ENCODE data around the gene PRTG.
A peak's percentile ranks its signal among the peaks of the same experiment; 100 is the strongest.
"Not testable (repeated sequence)": the region's sequence is repeated elsewhere in the genome, so short reads cannot be mapped to it uniquely, and the experiment has no call there.

The PRTG gene, protein sequence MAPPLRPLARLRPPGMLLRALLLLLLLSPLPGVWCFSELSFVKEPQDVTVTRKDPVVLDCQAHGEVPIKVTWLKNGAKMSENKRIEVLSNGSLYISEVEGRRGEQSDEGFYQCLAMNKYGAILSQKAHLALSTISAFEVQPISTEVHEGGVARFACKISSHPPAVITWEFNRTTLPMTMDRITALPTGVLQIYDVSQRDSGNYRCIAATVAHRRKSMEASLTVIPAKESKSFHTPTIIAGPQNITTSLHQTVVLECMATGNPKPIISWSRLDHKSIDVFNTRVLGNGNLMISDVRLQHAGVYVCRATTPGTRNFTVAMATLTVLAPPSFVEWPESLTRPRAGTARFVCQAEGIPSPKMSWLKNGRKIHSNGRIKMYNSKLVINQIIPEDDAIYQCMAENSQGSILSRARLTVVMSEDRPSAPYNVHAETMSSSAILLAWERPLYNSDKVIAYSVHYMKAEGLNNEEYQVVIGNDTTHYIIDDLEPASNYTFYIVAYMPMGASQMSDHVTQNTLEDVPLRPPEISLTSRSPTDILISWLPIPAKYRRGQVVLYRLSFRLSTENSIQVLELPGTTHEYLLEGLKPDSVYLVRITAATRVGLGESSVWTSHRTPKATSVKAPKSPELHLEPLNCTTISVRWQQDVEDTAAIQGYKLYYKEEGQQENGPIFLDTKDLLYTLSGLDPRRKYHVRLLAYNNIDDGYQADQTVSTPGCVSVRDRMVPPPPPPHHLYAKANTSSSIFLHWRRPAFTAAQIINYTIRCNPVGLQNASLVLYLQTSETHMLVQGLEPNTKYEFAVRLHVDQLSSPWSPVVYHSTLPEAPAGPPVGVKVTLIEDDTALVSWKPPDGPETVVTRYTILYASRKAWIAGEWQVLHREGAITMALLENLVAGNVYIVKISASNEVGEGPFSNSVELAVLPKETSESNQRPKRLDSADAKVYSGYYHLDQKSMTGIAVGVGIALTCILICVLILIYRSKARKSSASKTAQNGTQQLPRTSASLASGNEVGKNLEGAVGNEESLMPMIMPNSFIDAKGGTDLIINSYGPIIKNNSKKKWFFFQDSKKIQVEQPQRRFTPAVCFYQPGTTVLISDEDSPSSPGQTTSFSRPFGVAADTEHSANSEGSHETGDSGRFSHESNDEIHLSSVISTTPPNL

DNA sequence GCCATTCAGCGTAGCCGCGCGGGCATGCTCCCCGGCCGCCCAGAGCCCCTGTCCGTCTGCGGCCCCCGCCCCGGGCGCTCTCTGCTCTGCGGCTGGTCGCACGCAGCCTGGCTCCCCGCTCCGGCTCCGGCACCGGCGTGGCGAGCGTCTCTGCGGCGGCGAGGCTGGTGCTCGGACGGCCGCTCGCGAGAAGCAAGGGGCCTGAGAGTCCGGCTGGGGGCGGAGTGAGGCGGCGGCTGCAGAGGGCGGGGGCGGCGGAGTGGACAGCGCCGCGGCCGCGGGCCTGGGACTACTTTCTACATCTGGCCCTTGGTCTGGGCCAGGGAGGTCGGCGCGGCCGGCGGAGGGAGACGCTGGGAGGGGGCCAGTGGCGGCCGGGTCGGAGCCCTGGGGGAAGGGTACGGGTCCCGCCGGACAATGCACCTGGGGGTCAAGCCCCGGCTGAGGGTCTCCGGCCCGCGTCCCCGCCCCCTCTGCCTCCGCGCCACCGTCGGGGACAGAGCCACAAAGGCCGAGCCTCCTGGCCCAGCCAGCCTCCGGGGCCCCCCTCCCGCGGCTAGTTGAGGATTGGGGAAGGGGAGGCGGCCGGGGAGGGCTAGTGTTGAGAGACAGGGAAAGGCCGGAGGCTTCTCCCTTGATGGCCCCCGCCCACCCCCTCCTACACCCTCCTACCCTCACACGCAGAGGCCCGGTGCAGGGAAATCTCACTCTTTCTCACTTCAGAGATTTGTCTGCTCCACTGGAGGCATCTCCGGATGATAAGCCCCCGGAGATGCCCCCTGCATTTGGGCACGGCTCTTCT is at the start of gene PRTG:
Gene PRTG (minus strand): TSS at position 226 of the 802 bp plus-strand sequence. CDS start 221 bp downstream, at position 5.
- H3K27ac ChIP-seq, result peak within 1 kb of the TSS; percentile 41; the same call in 1 of the 2 replicates

DNA sequence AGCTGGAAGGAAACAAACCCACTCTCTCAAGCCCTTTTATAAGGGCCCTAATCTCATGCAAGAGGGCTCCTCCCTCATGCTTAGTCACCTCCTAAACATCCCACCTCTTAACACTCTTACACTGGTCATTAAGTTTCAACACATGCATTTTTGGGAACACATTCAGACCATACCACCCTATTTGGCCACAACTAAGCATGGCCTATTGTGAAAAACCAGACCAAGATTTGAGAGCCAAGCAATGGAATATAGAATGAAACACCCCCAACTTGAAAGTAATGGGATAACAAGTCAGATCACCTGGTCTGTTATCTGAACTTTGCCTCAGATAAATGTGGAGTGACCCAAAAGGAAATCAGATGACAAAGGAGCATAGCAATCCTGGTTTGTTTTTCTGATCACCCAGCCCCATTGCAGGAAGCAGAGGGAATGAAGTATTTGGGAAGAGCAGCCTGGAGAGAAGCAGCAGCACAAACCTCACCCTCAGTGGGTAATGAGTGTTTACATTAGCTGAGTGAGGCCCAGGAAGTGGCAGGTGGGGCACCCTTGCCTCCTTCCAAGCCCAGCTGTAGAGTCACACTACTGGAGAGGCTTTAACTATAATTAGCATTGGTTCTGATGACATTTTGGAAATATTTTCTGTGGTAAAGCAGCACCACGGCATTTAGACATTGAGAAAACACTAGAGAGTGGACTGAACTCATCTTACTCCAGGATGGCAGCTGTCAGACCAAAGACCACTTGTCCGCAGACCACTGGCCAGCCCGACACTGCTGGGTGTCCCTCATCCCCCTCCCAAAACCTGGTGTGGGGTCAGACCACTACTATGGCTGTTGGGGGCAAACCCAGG is 48.8 kb upstream of the PRTG start:
- TF ChIP-seq, protein P1, sequence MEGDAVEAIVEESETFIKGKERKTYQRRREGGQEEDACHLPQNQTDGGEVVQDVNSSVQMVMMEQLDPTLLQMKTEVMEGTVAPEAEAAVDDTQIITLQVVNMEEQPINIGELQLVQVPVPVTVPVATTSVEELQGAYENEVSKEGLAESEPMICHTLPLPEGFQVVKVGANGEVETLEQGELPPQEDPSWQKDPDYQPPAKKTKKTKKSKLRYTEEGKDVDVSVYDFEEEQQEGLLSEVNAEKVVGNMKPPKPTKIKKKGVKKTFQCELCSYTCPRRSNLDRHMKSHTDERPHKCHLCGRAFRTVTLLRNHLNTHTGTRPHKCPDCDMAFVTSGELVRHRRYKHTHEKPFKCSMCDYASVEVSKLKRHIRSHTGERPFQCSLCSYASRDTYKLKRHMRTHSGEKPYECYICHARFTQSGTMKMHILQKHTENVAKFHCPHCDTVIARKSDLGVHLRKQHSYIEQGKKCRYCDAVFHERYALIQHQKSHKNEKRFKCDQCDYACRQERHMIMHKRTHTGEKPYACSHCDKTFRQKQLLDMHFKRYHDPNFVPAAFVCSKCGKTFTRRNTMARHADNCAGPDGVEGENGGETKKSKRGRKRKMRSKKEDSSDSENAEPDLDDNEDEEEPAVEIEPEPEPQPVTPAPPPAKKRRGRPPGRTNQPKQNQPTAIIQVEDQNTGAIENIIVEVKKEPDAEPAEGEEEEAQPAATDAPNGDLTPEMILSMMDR (conservative IDR thresholded peaks at IDR 0.05), result no peak
- H3K27ac ChIP-seq, result no peak overlapping the region

More for the DNA sequence above, at the start of gene PRTG:
- TF ChIP-seq, protein P1 (conservative IDR thresholded peaks at IDR 0.05), result no peak

DNA sequence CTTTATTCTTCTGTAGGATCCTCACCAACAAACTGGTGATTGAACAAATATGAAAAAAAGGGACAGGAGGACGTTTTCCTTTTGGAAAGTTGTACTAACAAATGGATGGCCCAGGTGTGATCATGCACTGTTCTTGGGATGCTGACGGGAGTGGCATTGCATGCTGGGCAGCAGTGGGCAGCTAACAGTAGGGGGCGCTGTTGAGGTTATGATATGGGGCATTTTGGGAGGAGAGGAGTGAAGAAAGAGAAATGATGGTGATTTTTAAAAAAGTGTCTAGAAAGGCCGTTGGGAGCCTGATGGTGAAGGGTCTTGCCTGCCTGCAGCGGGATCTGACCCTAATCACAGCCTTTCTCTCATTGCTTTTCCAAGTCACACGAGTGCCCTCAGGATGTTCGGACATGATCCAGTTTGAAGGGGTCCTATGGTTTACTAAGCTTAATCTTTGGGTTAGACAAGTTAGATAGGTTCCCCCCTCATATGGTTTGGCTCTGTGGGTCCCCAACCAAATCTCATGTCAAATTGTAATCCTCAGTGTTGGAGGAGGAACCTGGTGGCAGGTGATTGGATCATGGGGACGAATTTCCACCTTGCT is 46.2 kb upstream of the PRTG start:
- TF ChIP-seq, protein P1 (conservative IDR thresholded peaks at IDR 0.05), result peak; percentile 62

DNA sequence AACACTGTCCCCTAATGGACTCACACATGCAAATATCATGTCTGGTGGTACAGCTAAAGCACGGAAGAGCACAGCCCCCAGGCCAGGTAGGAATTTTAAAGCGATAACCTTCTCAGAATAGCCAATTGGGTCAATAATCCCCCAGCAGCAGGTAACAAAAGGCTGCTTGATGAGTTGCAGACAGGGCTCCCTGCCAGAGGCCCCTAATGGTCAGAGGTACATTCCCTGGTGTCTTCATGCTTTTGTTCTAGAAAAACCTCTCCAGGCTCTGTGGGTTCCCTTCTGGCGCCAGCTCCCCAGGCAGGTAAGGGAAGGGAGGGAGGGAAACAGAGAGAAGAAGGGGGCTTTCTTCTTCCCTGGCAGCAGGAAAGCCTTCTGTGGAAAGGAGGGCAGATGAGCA is 43.4 kb upstream of the PRTG start:
- TF ChIP-seq, protein P1 (conservative IDR thresholded peaks at IDR 0.05), result no peak
- no peak overlapping the region for H3K27ac ChIP-seq

More for the DNA sequence above, 46.2 kb upstream of the PRTG start:
- no peak overlapping the region for H3K27ac ChIP-seq

DNA sequence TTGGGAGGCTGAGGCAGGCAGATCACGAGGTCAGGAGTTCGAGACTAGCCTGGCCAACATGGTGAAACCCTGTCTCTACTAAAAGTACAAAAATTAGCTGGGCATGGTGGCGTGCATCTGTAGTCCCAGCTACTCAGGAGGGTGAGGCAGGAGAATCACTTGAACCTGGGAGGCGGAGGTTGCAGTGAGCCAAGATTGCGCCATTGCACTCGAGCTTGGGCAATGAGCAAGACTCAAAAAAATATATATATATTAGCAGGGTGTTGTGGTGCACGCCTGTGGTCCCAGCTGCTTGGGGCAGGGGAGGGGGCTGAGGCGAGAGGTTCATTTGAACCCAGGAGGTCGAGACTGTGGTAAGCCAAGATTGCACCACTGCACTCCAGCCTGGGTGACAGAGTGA is 42.6 kb upstream of the PRTG start:
- not testable (repeated sequence) for H3K27ac ChIP-seq

DNA sequence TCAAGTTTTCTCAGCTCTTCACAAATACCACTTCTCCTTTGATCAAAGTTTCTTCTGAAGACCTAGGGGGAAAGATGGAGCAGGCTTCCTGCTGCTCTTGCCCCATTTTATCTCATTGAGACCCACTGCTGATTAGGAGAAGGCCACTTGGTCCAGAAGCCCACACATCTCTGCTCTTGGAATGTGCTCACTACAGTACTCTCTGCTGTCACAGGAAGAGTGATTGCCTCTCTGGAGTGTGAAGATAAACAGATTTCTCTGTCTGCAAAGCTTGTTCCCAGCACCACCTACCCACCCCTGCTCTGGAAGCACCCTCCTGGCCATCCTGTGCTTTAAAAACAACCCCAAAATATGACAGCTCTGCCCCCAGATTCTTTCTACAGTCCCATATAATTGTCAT is 41.3 kb upstream of the PRTG start:
- TF ChIP-seq, protein P1 (conservative IDR thresholded peaks at IDR 0.05), result no peak
- H3K27ac ChIP-seq, result no peak overlapping the region

All from VCaP (cell line).